NCI-H2227 (cell line): ENCODE measurements around the gene CLCN4.
A peak's percentile ranks its signal among the peaks of the same experiment; 100 is the strongest.

ENCODE experiments used
- DNase-seq: peaks from one replicate; lab custom pipeline; 2025; ENCODE audit not compliant: unreplicated experiment; lab: John Stamatoyannopoulos, UW

The CLCN4 gene

DNA sequence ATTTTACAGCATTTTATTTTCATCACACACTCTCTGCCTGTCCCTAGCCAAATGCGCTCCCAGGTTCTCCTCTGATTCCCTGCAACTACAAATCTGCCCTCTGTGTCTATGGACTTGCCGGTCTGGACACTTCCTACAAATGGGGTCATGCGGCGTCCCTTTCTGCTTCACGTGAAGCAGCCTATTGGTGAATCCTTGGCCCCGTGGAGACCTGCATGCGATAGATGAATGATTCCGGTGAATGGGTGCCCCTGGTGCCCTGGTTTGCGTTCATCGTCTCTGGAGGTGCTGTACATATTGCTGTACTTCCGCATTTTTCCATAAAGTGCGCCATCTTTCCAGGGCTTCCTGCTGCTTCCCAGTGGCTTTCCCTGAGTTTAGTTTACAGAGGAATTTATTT is 27.5 kb upstream of the CLCN4 start:
- no peak for DNase-seq

DNA sequence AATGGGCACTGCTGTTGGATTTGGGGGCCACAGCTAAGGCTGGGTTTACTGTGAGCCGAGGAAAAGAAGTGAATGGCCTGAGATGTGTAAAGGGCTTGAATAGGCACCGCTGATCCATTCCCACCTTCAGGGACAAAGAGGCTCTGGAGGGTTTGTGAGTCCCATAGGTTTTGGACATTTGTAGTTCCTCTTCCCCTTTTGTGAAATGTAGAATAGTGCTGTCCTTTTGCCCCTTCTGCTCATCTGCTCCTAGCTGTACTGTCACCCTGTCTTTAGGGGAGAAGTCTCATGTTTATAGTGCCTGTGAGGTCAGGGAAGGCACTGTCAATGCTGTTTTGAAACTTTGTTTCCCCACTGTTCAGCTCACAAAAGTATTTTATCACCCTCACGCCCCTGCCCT is 26.4 kb upstream of the CLCN4 start:
- DNase-seq: no peak

GRCh38 chrX:10133980-10134676 is 22.6 kb upstream of the CLCN4 start:
- no peak for DNase-seq

GRCh38 chrX:10134921-10135320 is 21.9 kb upstream of the CLCN4 start:
- no peak for DNase-seq

GRCh38 chrX:10135561-10136399 is 21.0 kb upstream of the CLCN4 start:
- DNase-seq: no peak

GRCh38 chrX:10138726-10139125 is 18.0 kb upstream of the CLCN4 start:
- no peak for DNase-seq

GRCh38 chrX:10140264-10140663 is 16.5 kb upstream of the CLCN4 start:
- no peak for DNase-seq

- DNase-seq: no peak
These were observed 14.7 kb upstream of the CLCN4 start for GRCh38 chrX:10142041-10142599.

DNA sequence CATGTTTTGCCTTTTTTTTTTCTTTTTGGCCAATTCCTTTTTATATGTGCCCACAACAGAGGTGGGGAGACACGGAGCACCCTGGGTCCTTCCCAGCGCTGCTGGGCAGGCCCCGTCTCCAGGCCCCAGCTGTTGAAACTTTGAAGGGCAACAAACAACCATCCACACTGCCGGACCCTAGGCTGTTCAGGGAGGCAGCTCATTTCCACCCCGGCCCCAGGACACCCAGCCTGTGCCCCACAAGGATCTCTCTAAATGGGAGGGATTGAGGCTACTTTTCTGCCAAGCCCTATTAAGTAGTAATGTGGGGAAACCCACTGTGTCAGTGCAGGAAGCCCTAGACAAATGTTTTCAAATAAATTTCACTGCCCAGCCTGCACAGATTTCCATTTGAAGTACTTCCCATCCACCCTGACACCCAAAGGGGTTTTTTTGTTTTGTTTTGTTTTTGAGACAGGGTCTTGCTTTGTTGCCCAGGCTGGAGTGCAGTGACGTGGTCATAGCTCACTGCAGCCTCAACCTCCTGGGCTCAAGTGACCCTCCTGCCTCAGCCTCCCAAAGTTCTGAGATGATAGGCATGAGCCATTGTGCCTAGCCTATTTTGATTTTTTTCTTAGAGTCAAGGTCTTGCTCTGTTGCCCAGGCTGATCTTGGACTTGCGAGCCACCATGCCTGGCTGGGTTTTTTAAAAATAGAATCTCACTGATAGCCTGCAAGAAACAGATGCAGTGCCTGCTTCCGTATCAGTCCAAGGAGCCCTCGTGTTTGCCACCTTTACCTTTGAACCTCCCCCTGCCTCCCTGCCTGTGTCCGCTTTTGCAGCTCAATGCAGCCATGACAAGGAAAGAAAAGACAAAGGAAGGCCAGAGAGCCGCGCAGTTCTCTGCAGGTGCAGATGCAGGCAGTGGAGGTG is 13.4 kb upstream of the CLCN4 start:
- DNase-seq: no peak

DNA sequence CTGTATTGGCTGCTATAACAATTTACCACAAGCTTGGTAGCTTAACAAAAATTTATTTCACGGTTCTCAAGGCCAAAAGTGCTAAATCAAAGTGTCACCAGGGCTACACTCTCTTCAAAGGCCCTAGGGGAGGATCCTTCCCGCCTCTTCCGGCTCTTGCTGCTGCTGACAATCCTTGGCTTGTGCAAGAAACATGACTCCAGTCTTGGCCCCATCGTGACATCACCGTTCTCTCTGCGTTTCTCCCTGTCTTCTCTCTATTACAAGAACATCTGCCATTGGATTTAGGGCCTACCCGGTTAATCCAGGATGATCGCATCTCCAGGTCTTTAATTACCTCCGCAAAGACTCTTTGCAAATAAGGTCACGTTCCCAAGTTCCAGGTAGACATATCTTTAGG is 10.4 kb upstream of the CLCN4 start:
- DNase-seq: no peak

GRCh38 chrX:10152086-10152485 is 4.7 kb upstream of the CLCN4 start:
- DNase-seq: no peak

DNA sequence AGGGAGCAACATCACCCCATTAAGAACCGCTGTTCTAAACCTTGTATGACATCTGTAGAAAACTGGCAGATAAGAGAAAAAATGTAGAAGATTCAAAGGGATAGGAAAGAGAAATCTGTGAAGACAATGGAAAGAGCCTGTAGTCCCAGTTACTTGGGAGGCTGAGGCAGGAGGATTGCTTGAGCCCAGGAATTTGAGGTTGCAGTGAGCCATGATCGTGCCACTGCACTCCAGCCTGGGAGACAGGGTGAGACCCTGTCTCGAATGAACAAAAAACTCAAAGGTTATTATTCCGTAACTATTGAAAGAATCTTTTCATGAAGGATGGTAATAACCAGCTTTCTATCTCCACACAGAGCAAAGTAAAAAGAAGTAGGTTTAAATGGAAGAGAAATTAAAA is 1.6 kb upstream of the CLCN4 start:
- DNase-seq: no peak

GRCh38 chrX:10157032-10157341 is 212 bp downstream of the CLCN4 start:
- DNase-seq: no peak

DNA sequence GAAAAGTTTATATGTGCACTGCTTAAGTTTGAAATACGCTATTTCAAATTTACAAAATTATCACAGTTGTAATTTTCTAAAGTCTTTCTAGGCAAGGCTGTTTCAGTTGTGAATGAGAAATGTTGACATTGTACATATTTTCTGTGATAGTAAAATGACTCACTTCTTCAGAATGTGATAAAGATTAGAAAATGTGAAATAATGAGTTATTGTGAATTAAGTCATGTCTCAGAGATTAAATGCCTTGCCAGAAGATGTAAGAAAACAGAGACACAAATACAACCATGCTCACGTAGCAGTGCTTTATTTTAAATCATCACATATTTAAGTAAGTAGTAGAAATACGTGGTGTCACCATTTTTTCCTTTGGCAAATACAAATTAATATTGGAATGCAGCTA is 768 bp downstream of the CLCN4 start:
- DNase-seq: no peak

- DNase-seq: peak; percentile 80
These were observed 1.7 kb downstream of the CLCN4 start for GRCh38 chrX:10158279-10159144.

- peak; percentile 35 for DNase-seq
These were observed 2.3 kb downstream of the CLCN4 start for GRCh38 chrX:10159145-10159468.

DNA sequence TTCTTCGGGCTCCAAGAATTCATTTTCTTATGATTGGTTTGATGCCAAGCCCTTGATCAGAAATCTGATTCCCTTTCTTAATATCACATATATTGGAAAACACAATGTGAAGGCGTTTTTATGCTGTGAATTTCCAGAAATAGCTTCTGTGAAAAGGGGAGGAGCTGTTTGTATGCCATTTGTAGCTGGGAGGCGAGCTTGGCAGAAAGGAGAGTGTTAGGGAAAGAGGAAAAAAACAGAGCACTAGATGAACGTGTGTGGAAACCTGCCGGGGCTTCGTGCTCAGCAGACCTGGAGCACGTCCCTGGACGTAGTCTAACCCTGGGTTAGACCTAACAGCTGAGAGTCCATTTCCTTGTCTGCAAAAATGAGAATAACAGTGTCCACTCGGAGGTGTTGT is 3.4 kb downstream of the CLCN4 start:
- no peak for DNase-seq

DNA sequence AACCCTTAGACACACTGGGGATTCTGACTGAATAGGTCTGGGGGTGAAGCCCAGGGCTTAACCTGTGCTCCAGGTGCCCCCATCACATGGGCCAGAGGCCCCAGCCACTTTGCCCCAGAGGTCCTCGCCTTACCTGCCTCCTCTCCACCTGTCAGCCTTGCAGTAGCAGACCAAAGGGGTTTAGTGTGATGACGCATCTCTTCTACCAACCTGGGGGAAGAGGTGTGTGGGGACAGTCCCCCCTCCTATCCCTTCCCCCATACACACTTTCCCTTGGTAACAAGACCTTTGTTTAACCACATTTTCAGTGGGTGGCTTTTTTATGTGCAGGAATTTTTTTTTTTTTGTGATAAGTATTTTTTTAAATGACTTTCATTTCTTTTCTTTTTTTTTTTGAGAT is 6.3 kb downstream of the CLCN4 start:
- no peak for DNase-seq

DNA sequence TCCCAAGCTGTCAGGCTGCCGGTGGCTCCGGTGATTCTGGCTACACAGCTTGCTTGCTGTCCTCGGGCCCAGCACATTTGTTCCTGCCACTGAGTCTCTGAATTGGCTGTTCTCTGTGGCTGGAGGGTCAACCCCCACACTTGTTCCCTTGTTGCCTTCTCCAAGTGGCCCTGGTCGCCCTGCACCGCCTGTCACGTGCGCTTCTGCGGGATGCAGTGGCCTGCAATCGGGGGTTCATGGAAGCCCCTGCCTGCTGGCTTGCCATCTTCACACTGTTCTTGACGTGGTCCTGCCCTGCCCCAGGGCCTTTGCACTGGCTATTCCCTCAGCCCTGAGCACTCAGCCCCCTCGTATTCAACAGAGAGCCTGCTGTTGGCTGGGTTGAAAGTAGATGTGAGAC is 8.1 kb downstream of the CLCN4 start:
- DNase-seq: no peak

DNA sequence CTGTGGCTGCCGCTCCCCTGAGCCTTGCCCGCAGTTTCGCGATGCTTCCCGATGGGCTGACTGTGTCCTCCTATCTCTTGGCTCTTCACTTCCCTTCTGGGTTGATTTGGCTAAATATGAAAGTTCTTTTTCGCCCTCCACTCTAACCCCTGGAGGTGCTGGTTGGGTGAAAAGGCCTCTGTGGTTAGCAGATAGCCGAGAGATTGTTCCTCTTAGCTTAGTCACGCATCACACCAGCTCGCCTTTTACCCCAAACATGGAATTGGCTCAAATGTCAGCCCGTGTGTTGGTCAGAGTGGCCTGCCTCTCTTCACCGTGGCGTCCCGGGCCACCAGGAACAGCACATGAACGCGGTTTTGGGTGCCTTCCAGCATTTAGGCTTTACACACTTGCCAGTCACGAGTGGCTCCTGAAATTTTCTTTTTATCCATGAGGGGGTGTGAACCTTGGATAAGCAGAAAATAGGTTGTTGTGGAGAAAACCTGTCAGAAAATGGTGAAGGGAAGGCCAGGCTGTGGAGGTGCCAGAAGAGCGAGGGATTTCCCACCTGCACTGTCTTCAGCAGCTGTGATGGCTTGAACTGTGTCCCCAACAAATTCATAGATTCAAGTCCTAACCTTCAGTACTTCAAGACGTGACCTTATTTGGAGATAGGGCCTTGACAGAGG is 8.9 kb downstream of the CLCN4 start:
- no peak for DNase-seq
